Peyer's patch (tissue), 4 donors: ENCODE measurements around the gene SHISA6. TPM values are rescaled to one million over a fixed set of nuclear protein-coding genes. Genes with fewer than 3 reads are reported as not detected.

Experiments
- DNase-seq, 3 donors: peaks; one replicate each; pipeline ENCODE4 v3.0.0-alpha.2; 2017 to 2019
- H3K27ac ChIP-seq, 4 donors: fragments of 200-600 bp; sonication (generic); one replicate each; pipeline ENCODE4 v1.5.1; 2016 to 2019
- H3K27me3 ChIP-seq, 2 donors: fragments of 200-600 bp; sonication (generic); one replicate each; pipeline ENCODE4 v1.5.1; 2019
- H3K36me3 ChIP-seq, 3 donors: fragments of 200-600 bp; sonication (generic); one replicate each; pipeline ENCODE4 v1.5.1; 2016 to 2019
- H3K4me1 ChIP-seq, 4 donors: fragments of 200-600 bp; sonication (generic); one replicate each; pipeline ENCODE4 v1.5.1; 2016 to 2019
- H3K4me3 ChIP-seq, 4 donors: fragments of 200-600 bp; sonication (generic); 1 replicate in 3 of 4; 2 replicates in 1 of 4; pipeline ENCODE4 v1.5.1; 2016 to 2019; ENCODE audit warnings: mild to moderate bottlenecking in 1 of 4
- H3K9me3 ChIP-seq, 4 donors: fragments of 200-600 bp; sonication (generic); one replicate each; pipeline ENCODE4 v1.5.1; 2016 to 2019; ENCODE audit warnings: mild to moderate bottlenecking in 1 of 4
- POLR2A ChIP-seq, 2 donors: fragments of 450-650 bp; IDR thresholded peaks; one replicate each; pipeline ENCODE4 v1.5.1; 2017; ENCODE audit warnings: antibody characterized with exemption in 2 of 2, mild to moderate bottlenecking in 2 of 2, moderate library complexity in 2 of 2
- total RNA-seq, 4 donors: library from RNA; depleted of rRNA; stranded (reverse); fragments of >200 nt; gene quantifications; one replicate each; pipeline ENCODE4 v1.1.0, GENCODE V29; 2016
- TF ChIP-seq, protein P1 (sequence below), 6 experiments: fragments of 450-650 bp in 4 of 6; fragments of 200-600 bp in 2 of 6; sonication (generic) in 1 of 6; IDR thresholded peaks; one replicate each; pipeline ENCODE4 v1.5.1; 2017 to 2019; ENCODE audit warnings: antibody characterized with exemption in 6 of 6, mild to moderate bottlenecking in 3 of 6, moderate library complexity in 1 of 6

Gene SHISA6
- total RNA-seq, 4 donors from 2014 or later: 0.27 to 2.1 (median 1.7) TPM; not detected in 1

GRCh38 chr17:11514981-11515680 lies 274.1 kb downstream of the SHISA6 start:
- Histone ChIP-seq H3K27me3 (no peaks in the 10 kb centered on the region), H3K36me3 (no peaks in the 10 kb centered on the region), H3K4me1 (no peaks in the 10 kb centered on the region), H3K4me3 (no peak overlapping the region), H3K27ac (no peak overlapping the region), H3K9me3 (no peaks in the 10 kb centered on the region)
- DNase-seq: no peak
- TF ChIP-seq, protein P1, sequence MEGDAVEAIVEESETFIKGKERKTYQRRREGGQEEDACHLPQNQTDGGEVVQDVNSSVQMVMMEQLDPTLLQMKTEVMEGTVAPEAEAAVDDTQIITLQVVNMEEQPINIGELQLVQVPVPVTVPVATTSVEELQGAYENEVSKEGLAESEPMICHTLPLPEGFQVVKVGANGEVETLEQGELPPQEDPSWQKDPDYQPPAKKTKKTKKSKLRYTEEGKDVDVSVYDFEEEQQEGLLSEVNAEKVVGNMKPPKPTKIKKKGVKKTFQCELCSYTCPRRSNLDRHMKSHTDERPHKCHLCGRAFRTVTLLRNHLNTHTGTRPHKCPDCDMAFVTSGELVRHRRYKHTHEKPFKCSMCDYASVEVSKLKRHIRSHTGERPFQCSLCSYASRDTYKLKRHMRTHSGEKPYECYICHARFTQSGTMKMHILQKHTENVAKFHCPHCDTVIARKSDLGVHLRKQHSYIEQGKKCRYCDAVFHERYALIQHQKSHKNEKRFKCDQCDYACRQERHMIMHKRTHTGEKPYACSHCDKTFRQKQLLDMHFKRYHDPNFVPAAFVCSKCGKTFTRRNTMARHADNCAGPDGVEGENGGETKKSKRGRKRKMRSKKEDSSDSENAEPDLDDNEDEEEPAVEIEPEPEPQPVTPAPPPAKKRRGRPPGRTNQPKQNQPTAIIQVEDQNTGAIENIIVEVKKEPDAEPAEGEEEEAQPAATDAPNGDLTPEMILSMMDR (IDR thresholded peaks at IDR 0.05): no peak
- no peak for TF ChIP-seq POLR2A (IDR thresholded peaks at IDR 0.05)

GRCh38 chr17:11515901-11516300 lies 274.9 kb downstream of the SHISA6 start:
- DNase-seq: no peak
- H3K27ac ChIP-seq: no peak overlapping the region

DNA sequence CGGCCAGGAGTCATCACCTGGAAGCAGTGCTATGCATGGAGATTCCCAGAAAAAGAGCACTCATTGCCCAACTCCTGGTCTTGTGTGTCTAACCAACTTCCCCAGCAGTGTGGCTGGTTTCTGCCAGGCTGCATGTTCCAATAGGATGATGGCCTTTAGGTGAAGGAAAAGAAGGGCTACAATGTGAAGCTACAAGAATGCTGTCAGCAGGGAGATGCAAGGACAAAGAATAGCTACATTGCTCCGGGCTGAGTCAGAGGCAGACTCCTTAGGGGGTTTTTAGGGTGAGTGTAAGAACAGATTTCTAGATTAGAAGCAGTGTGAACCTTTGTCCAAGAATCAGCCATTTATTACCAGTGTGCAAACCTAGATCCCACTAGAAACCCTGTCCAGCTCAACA lies 294.2 kb downstream of the SHISA6 start:
- no peaks in the 10 kb centered on the region for H3K4me1 ChIP-seq
- H3K9me3 ChIP-seq: no peaks in the 10 kb centered on the region
- no peaks in the 10 kb centered on the region for H3K27me3 ChIP-seq
- no peak for DNase-seq
- no peak overlapping the region for H3K4me3 ChIP-seq
- no peaks in the 10 kb centered on the region for H3K36me3 ChIP-seq
- TF ChIP-seq, protein P1 (IDR thresholded peaks at IDR 0.05): no peak
- no peak for TF ChIP-seq POLR2A (IDR thresholded peaks at IDR 0.05)
- no peak overlapping the region for H3K27ac ChIP-seq

More at GRCh38 chr17:11515901-11516300, 274.9 kb downstream of the SHISA6 start:
- Histone ChIP-seq H3K27me3 (no peaks in the 10 kb centered on the region), H3K4me3 (no peak overlapping the region), H3K9me3 (no peaks in the 10 kb centered on the region), H3K36me3 (no peaks in the 10 kb centered on the region), H3K4me1 (no peaks in the 10 kb centered on the region)
- TF ChIP-seq, protein P1 (IDR thresholded peaks at IDR 0.05): no peak
- TF ChIP-seq POLR2A (IDR thresholded peaks at IDR 0.05): no peak

DNA sequence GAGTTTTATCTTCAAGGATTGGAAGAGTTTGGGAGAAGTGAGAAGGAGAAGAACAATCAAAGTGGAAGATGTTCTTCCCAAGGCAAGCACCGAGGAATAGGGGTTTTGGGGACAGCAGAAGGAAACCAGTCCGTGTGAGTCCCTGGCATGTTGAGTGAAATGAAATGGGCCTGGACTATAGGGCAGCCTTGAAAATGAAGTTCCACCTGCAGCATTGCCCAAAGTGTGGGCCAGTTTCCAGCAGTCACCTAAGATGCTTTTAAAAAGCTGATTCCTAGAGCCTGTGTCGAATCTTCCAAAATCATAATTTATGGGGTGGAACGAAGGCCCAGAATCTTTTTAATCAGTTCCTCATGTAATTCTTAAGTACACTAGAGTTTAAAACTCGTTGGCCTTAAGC lies 297.4 kb downstream of the SHISA6 start:
- no peak for TF ChIP-seq POLR2A (IDR thresholded peaks at IDR 0.05)
- TF ChIP-seq, protein P1 (IDR thresholded peaks at IDR 0.05): no peak
- Histone ChIP-seq H3K27ac (no peak overlapping the region), H3K27me3 (no peaks in the 10 kb centered on the region), H3K9me3 (peaks cover 0 to 6% (median 0%) of the 10 kb centered on the region in 4 donors), H3K4me3 (no peak overlapping the region), H3K4me1 (no peaks in the 10 kb centered on the region), H3K36me3 (no peaks in the 10 kb centered on the region)
- no peak for DNase-seq

DNA sequence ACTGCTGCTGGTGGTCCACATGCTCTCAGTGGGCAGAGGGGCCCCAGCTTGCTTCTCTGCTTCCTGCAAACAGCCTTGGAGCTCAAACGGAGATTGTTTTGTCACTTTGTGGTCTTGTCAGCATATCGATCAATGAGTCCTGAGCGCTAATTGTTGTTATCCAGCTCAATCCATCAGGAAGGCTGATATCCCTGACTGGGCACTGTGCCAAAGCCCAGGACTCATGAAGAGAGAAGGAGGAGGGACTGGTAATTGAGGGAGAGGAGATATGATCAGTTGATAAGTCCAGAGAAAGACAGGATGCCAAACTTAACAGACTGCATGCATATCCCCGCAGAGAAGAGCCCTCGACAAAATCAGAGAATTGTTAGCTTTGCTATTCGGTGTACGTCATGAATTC lies 298.6 kb downstream of the SHISA6 start:
- no peak overlapping the region for H3K4me3 ChIP-seq
- H3K36me3 ChIP-seq: no peaks in the 10 kb centered on the region
- peaks cover 0 to 6% (median 0%) of the 10 kb centered on the region in 4 donors for H3K9me3 ChIP-seq
- no peaks in the 10 kb centered on the region for H3K27me3 ChIP-seq
- no peak for DNase-seq
- TF ChIP-seq, protein P1 (IDR thresholded peaks at IDR 0.05): no peak
- TF ChIP-seq POLR2A (IDR thresholded peaks at IDR 0.05): no peak
- H3K27ac ChIP-seq: no peak overlapping the region
- no peaks in the 10 kb centered on the region for H3K4me1 ChIP-seq
